Keratinocyte (primary cell): ENCODE measurements around the gene FAM13A.

Experiments
- EZH2 ChIP-seq: IDR thresholded peaks from one replicate; pipeline ENCODE4 v1.6.1; 2012; ENCODE audit warnings: inconsistent platforms, mild to moderate bottlenecking, low read length, moderate library complexity
- TF ChIP-seq, protein P1 (sequence below), 3 experiments: IDR thresholded peaks in 1 of 3; conservative IDR thresholded peaks in 1 of 3; optimal IDR thresholded peaks in 1 of 3; 2 replicates in 2 of 3; 3 replicates in 1 of 3; pipeline versions ENCODE3 to v1.5.1; 2011; ENCODE audit warnings: low read length in 3 of 3, mild to moderate bottlenecking in 3 of 3, moderate library complexity in 2 of 3, control low read depth in 1 of 3, inconsistent platforms in 1 of 3; ENCODE audit not compliant: insufficient read depth in 2 of 3; ENCODE audit errors: extremely low read depth in 1 of 3

DNA sequence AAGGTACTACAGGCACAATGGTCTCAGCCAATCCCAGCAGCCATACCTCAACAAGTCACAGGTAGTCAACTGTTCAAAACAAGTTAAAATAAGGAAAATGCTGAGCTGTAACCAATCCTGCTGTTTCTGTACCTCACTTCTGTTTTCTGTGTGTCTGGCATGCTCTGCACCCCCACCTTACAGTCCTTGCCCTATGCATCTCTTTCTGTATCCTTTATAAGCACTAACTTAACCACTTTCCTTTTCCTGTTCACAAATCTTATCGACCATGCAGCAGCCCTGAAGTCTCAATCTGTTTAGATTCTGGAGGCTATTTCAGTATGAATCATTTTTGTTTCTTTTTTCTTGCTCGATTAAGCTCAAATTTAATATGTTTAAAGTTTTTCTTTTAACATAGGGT lies 12.5 kb upstream of the FAM13A start:
- TF ChIP-seq, protein P1, sequence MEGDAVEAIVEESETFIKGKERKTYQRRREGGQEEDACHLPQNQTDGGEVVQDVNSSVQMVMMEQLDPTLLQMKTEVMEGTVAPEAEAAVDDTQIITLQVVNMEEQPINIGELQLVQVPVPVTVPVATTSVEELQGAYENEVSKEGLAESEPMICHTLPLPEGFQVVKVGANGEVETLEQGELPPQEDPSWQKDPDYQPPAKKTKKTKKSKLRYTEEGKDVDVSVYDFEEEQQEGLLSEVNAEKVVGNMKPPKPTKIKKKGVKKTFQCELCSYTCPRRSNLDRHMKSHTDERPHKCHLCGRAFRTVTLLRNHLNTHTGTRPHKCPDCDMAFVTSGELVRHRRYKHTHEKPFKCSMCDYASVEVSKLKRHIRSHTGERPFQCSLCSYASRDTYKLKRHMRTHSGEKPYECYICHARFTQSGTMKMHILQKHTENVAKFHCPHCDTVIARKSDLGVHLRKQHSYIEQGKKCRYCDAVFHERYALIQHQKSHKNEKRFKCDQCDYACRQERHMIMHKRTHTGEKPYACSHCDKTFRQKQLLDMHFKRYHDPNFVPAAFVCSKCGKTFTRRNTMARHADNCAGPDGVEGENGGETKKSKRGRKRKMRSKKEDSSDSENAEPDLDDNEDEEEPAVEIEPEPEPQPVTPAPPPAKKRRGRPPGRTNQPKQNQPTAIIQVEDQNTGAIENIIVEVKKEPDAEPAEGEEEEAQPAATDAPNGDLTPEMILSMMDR (optimal IDR thresholded peaks at IDR 0.05 in 1 of 3, IDR thresholded peaks at IDR 0.05 in 1 of 3, conservative IDR thresholded peaks at IDR 0.05 in 1 of 3; ENCODE audit: extremely low read depth in 1 of 3, insufficient read depth in 2 of 3, low read length in 3 of 3), result no peak
- TF ChIP-seq EZH2, result no peak
